Fibroblast of lung (primary cell): Measurements from ENCODE around the gene CSF1R.

Experiments used
- CTCF ChIP-seq, 2 donors: IDR thresholded peaks in 1 of 2; conservative IDR thresholded peaks in 1 of 2; 1 replicate in 1 of 2; 2 replicates in 1 of 2; pipeline ENCODE4 v1.5.1; 2011 to 2012; ENCODE audit warnings: low read length in 2 of 2, control low read depth in 1 of 2, inconsistent platforms in 1 of 2, low read depth in 1 of 2, mild to moderate bottlenecking in 1 of 2
- EZH2 ChIP-seq: IDR thresholded peaks from 2 replicates; pipeline ENCODE4 v1.5.1; 2012; ENCODE audit warnings: low read length, control low read depth, mild to moderate bottlenecking; ENCODE audit errors: missing control alignments

- no peak for TF ChIP-seq CTCF (conservative IDR thresholded peaks at IDR 0.05 in 1 of 2, IDR thresholded peaks at IDR 0.05 in 1 of 2; ENCODE audit: low read depth in 1 of 2, low read length in 2 of 2)
- TF ChIP-seq EZH2, result no peak
Observed at GRCh38 chr5:150023136-150023535, 63.2 kb downstream of the CSF1R start.
